Measurements from ENCODE around the gene SIPA1L3.
"Not testable (repeated sequence)": the region's sequence is repeated elsewhere in the genome, so short reads cannot be mapped to it uniquely, and the experiment has no call there.

The SIPA1L3 gene

GRCh38 chr19:38044267-38045111 lies 137.5 kb downstream of the SIPA1L3 start:
- no peak for DNase-seq

- DNase-seq, result no peak
Measured at GRCh38 chr19:38045554-38046253, 138.7 kb downstream of the SIPA1L3 start.

- no peak for DNase-seq
Measured at GRCh38 chr19:38046254-38047048, 139.4 kb downstream of the SIPA1L3 start.

- DNase-seq, result no peak
Measured at GRCh38 chr19:38047049-38047438, 140.0 kb downstream of the SIPA1L3 start.

GRCh38 chr19:38047641-38048040 lies 140.6 kb downstream of the SIPA1L3 start:
- no peak for DNase-seq

GRCh38 chr19:38049105-38049649 lies 142.2 kb downstream of the SIPA1L3 start:
- no peak for DNase-seq

GRCh38 chr19:38055010-38055409 lies 148.0 kb downstream of the SIPA1L3 start:
- no peak for DNase-seq

- no peak for DNase-seq
Measured at GRCh38 chr19:38055655-38056521, 148.9 kb downstream of the SIPA1L3 start.

GRCh38 chr19:38056646-38057045 lies 149.6 kb downstream of the SIPA1L3 start:
- DNase-seq, result no peak

- DNase-seq, result no peak
Measured at GRCh38 chr19:38057959-38058690, 151.1 kb downstream of the SIPA1L3 start.

- DNase-seq, result no peak
Measured at GRCh38 chr19:38059897-38060296, 152.9 kb downstream of the SIPA1L3 start.

- DNase-seq, result no peak
Measured at GRCh38 chr19:38060331-38060730, 153.3 kb downstream of the SIPA1L3 start.

- no peak for DNase-seq
Measured at GRCh38 chr19:38061294-38061693, 154.3 kb downstream of the SIPA1L3 start.

- peak; percentile 62 for DNase-seq
Measured at GRCh38 chr19:38062959-38063761, 156.2 kb downstream of the SIPA1L3 start.

- DNase-seq, result no peak
Measured at GRCh38 chr19:38063928-38064327, 156.9 kb downstream of the SIPA1L3 start.

GRCh38 chr19:38064661-38065425 lies 157.8 kb downstream of the SIPA1L3 start:
- DNase-seq, result no peak

GRCh38 chr19:38065775-38066174 lies 158.8 kb downstream of the SIPA1L3 start:
- not testable (repeated sequence) for DNase-seq

GRCh38 chr19:38068826-38069225 lies 161.8 kb downstream of the SIPA1L3 start:
- DNase-seq, result no peak

- DNase-seq, result no peak
Measured at GRCh38 chr19:38070573-38070972, 163.6 kb downstream of the SIPA1L3 start.

- not testable (repeated sequence) for DNase-seq
Measured at GRCh38 chr19:38071054-38071453, 164.0 kb downstream of the SIPA1L3 start.
